ENCODE measurements around the gene MITF.

GRCh38 chr3:69750549-69750948 is 11.3 kb downstream of the MITF start:
- TF ChIP-seq EP300 (conservative IDR thresholded peaks at IDR 0.05; ENCODE audit: poor library complexity, severe bottlenecking) = no peak
- TF ChIP-seq, protein P1, sequence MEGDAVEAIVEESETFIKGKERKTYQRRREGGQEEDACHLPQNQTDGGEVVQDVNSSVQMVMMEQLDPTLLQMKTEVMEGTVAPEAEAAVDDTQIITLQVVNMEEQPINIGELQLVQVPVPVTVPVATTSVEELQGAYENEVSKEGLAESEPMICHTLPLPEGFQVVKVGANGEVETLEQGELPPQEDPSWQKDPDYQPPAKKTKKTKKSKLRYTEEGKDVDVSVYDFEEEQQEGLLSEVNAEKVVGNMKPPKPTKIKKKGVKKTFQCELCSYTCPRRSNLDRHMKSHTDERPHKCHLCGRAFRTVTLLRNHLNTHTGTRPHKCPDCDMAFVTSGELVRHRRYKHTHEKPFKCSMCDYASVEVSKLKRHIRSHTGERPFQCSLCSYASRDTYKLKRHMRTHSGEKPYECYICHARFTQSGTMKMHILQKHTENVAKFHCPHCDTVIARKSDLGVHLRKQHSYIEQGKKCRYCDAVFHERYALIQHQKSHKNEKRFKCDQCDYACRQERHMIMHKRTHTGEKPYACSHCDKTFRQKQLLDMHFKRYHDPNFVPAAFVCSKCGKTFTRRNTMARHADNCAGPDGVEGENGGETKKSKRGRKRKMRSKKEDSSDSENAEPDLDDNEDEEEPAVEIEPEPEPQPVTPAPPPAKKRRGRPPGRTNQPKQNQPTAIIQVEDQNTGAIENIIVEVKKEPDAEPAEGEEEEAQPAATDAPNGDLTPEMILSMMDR (IDR thresholded peaks at IDR 0.05; ENCODE audit: poor library complexity, severe bottlenecking) = no peak
- TF ChIP-seq POLR2AphosphoS5 (IDR thresholded peaks at IDR 0.05) = no peak
- TF ChIP-seq REST (IDR thresholded peaks at IDR 0.05; ENCODE audit: borderline replicate concordance) = no peak
- no peak for TF ChIP-seq EZH2 (IDR thresholded peaks at IDR 0.05; ENCODE audit: borderline replicate concordance, insufficient read depth, low read length, poor library complexity, severe bottlenecking)
